CD14-positive monocyte (primary cell): ENCODE measurements around the gene KCTD16. TPM values are rescaled to one million over a fixed set of nuclear protein-coding genes. Genes with fewer than 3 reads are reported as not detected.

Source experiments
- DNase-seq, 3 donors: peaks; one replicate each; pipeline ENCODE4 v3.0.0-alpha.2; 2011 to 2022
- H2AFZ ChIP-seq: 2 replicates; pipeline ENCODE4 v1.6.0; 2012; ENCODE audit warnings: mild to moderate bottlenecking, low read depth, low read length, inconsistent platforms; ENCODE audit not compliant: insufficient read depth, poor library complexity, severe bottlenecking
- H3K27ac ChIP-seq, 2 donors: 1 replicate in 1 of 2; 2 replicates in 1 of 2; pipeline ENCODE4 v1.5.1; 2012 to 2013; ENCODE audit warnings: low read length in 2 of 2, control low read depth in 1 of 2, inconsistent platforms in 1 of 2, low read depth in 1 of 2, mild to moderate bottlenecking in 1 of 2
- H3K27me3 ChIP-seq, 2 donors: one replicate each; pipeline versions ENCODE4 v1.6.0 to v1.6.1; 2011 to 2013; ENCODE audit warnings: low read length in 2 of 2; ENCODE audit not compliant: control insufficient read depth in 2 of 2, insufficient read depth in 2 of 2
- H3K36me3 ChIP-seq, 2 donors: replicated peaks in 1 of 2; 1 replicate in 1 of 2; 2 replicates in 1 of 2; pipeline versions ENCODE4 v1.5.1 to v1.6.1; 2012 to 2013; ENCODE audit warnings: low read length in 2 of 2, control low read depth in 1 of 2, inconsistent platforms in 1 of 2, mild to moderate bottlenecking in 1 of 2; ENCODE audit not compliant: insufficient read depth in 2 of 2, control insufficient read depth in 1 of 2
- H3K4me1 ChIP-seq, 2 donors: 1 replicate in 1 of 2; 2 replicates in 1 of 2; pipeline versions ENCODE4 v1.5.1 to v1.6.1; 2012 to 2013; ENCODE audit warnings: low read length in 2 of 2, control low read depth in 1 of 2, inconsistent platforms in 1 of 2, mild to moderate bottlenecking in 1 of 2, moderate library complexity in 1 of 2; ENCODE audit not compliant: insufficient read depth in 2 of 2, control insufficient read depth in 1 of 2
- H3K4me2 ChIP-seq: replicated peaks from 2 replicates; pipeline ENCODE3; 2012; ENCODE audit warnings: low read length, moderate library complexity, mild to moderate bottlenecking; ENCODE audit not compliant: poor library complexity, severe bottlenecking; ENCODE audit errors: extremely low read depth
- H3K4me3 ChIP-seq, 3 experiments: fragments of 200-600 bp in 1 of 3; sonication (generic) in 1 of 3; replicated peaks in 1 of 3; 1 replicate in 2 of 3; 2 replicates in 1 of 3; pipeline ENCODE4 v1.5.1; 2011 to 2013; ENCODE audit warnings: low read length in 3 of 3, mild to moderate bottlenecking in 3 of 3, control low read depth in 2 of 3, low read depth in 2 of 3, inconsistent platforms in 1 of 3, moderate library complexity in 1 of 3
- H3K79me2 ChIP-seq: 2 replicates; pipeline ENCODE4 v1.6.0; 2012; ENCODE audit warnings: mild to moderate bottlenecking, control low read depth, inconsistent platforms, low read length, moderate library complexity; ENCODE audit not compliant: insufficient read depth
- H3K9ac ChIP-seq: 2 replicates; pipeline ENCODE4 v1.6.0; 2017; ENCODE audit warnings: low read length, mild to moderate bottlenecking; ENCODE audit not compliant: insufficient read depth, poor library complexity, severe bottlenecking
- H3K9me3 ChIP-seq, 2 donors: replicated peaks in 1 of 2; 1 replicate in 1 of 2; 2 replicates in 1 of 2; pipeline versions ENCODE4 v1.5.1 to v1.6.1; 2012 to 2013; ENCODE audit warnings: low read length in 2 of 2, control low read depth in 1 of 2; ENCODE audit not compliant: control insufficient read depth in 1 of 2, insufficient read depth in 1 of 2
- H4K20me1 ChIP-seq: 2 replicates; pipeline ENCODE4 v1.6.0; 2012; ENCODE audit warnings: mild to moderate bottlenecking, low read length, control low read depth, moderate library complexity; ENCODE audit not compliant: insufficient read depth
- H3K27ac Mint-ChIP-seq, 7 donors: one replicate each; pipeline ENCODE4 v1.8.0; 2020; ENCODE audit warnings: mild to moderate bottlenecking in 7 of 7, mixed read lengths in 7 of 7, moderate library complexity in 6 of 7, inconsistent platforms in 2 of 7
- H3K27me3 Mint-ChIP-seq, 3 donors: one replicate each; pipeline ENCODE4 v1.8.0; 2021 to 2022; ENCODE audit warnings: low read depth in 3 of 3, mild to moderate bottlenecking in 3 of 3, mixed read lengths in 3 of 3, moderate library complexity in 3 of 3, inconsistent platforms in 1 of 3
- H3K36me3 Mint-ChIP-seq, 2 donors: one replicate each; pipeline ENCODE4 v1.8.0; 2020; ENCODE audit warnings: mixed read lengths in 2 of 2, inconsistent platforms in 1 of 2, mild to moderate bottlenecking in 1 of 2
- H3K4me1 Mint-ChIP-seq: one replicate; pipeline ENCODE4 v1.8.0; 2020; ENCODE audit warnings: mild to moderate bottlenecking, mixed read lengths
- H3K4me3 Mint-ChIP-seq, 2 donors: one replicate each; pipeline ENCODE4 v1.8.0; 2020; ENCODE audit warnings: mild to moderate bottlenecking in 2 of 2, mixed read lengths in 2 of 2, moderate library complexity in 1 of 2
- H3K9me3 Mint-ChIP-seq, 7 donors: one replicate each; pipeline ENCODE4 v1.8.0; 2020 to 2022; ENCODE audit warnings: mixed read lengths in 7 of 7, mild to moderate bottlenecking in 6 of 7, moderate library complexity in 6 of 7, inconsistent platforms in 2 of 7
- WGBS: methylation state at CpG from one replicate; pipeline ENCODE4 v1.1.5; 2013; ENCODE audit warnings: missing lambda C conversion rate; ENCODE audit not compliant: insufficient coverage; 5-methylcytosine and 5-hydroxymethylcytosine counted together
- intact Hi-C, 2 donors: fragments of 100-400 bp; cut with micrococcal nuclease; formaldehyde crosslinking; loops; one replicate each; pipeline versions ENCODE4 v1.15.0 to v1.15.1; 2023
- polyA plus RNA-seq, 3 donors: library from polyadenylated mRNA; depleted of rRNA in 1 of 3; unstranded in 2 of 3; stranded (reverse) in 1 of 3; fragments of 300-500 nt in 2 of 3; fragments of >200 nt in 1 of 3; fragmentation: Illumina TruSeq in 2 of 3; gene quantifications; 1 replicate in 2 of 3; 2 replicates in 1 of 3; pipeline ENCODE4 v1.2.3, GENCODE V29; 2012 to 2021
- TF ChIP-seq, protein P1 (sequence below): fragments of 200-600 bp; IDR thresholded peaks from one replicate; pipeline ENCODE4 v1.8.0; 2022; ENCODE audit warnings: antibody characterized with exemption, mild to moderate bottlenecking

The KCTD16 gene
- polyA plus RNA-seq, 3 donors, result not detected

DNA sequence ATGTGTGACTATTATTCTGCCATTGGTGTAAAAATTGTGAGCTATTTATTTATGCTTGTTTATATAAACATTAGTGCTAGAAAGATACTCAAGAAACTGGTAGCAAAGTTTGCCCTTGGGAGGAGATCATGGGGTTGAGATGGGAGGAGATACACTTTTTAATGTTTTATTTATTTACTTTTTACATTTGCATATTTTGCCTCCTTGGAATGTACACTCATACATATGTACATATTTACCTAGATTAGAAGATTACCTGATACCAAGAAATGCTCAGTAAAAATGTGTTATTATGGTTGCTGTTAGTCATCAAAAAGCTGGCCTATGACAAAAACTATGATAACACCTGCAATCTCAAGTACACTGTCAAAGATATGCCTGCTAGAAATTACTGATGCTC lies 195.2 kb downstream of the KCTD16 start:
- H3K27ac Mint-ChIP-seq, result no peak overlapping the region
- no peaks in the 10 kb centered on the region for H3K27me3 ChIP-seq
- H4K20me1 ChIP-seq, result no peaks in the 10 kb centered on the region
- no peak overlapping the region for H3K27ac ChIP-seq
- intact Hi-C loops, result no loop called here
- no peak for DNase-seq
- no peak overlapping the region for H2AFZ ChIP-seq
- no peaks in the 10 kb centered on the region for H3K36me3 ChIP-seq
- H3K36me3 Mint-ChIP-seq, result no peaks in the 10 kb centered on the region
- TF ChIP-seq, protein P1, sequence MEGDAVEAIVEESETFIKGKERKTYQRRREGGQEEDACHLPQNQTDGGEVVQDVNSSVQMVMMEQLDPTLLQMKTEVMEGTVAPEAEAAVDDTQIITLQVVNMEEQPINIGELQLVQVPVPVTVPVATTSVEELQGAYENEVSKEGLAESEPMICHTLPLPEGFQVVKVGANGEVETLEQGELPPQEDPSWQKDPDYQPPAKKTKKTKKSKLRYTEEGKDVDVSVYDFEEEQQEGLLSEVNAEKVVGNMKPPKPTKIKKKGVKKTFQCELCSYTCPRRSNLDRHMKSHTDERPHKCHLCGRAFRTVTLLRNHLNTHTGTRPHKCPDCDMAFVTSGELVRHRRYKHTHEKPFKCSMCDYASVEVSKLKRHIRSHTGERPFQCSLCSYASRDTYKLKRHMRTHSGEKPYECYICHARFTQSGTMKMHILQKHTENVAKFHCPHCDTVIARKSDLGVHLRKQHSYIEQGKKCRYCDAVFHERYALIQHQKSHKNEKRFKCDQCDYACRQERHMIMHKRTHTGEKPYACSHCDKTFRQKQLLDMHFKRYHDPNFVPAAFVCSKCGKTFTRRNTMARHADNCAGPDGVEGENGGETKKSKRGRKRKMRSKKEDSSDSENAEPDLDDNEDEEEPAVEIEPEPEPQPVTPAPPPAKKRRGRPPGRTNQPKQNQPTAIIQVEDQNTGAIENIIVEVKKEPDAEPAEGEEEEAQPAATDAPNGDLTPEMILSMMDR, result no peak
- H3K79me2 ChIP-seq, result no peaks in the 10 kb centered on the region
- no peak overlapping the region for H3K9ac ChIP-seq
- H3K4me2 ChIP-seq, result no peak overlapping the region
- H3K9me3 Mint-ChIP-seq, result peaks cover 0 to 6% (median 2%) of the 10 kb centered on the region in 7 donors
- no peaks in the 10 kb centered on the region for H3K4me1 Mint-ChIP-seq
- peaks cover 0 to 2% (median 0%) of the 10 kb centered on the region in 3 donors for H3K27me3 Mint-ChIP-seq
- H3K9me3 ChIP-seq, result no peaks in the 10 kb centered on the region
- H3K4me1 ChIP-seq, result no peaks in the 10 kb centered on the region
- no peak overlapping the region for H3K4me3 Mint-ChIP-seq
- H3K4me3 ChIP-seq, result no peak overlapping the region

DNA sequence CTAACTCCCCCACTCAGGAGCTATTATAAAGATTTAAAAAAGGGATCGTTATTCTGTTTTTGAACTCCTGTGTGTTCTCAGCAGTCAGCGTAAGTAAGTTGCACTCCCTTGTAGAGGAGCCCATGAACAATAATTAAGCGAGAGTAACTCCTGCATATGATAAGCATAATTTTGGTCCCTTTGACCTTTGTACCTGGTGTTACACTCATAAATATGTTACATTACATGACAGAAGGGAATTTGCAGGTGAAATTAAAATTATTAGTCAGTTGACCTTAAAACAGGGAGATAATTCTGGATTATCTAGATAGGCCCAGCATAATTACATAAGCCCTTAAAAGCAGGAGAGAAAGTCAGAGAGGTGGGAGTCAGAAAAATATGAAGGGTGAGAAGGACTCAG lies 197.3 kb downstream of the KCTD16 start:
- H3K79me2 ChIP-seq, result no peaks in the 10 kb centered on the region
- no peak overlapping the region for H3K4me3 Mint-ChIP-seq
- H3K4me3 ChIP-seq, result no peak overlapping the region

More for the DNA sequence above, 197.3 kb downstream of the KCTD16 start:
- Histone ChIP-seq H3K4me2 (no peak overlapping the region), H3K9me3 (no peaks in the 10 kb centered on the region), H3K9ac (no peak overlapping the region), H2AFZ (no peak overlapping the region), H3K36me3 (no peaks in the 10 kb centered on the region), H3K27me3 (no peaks in the 10 kb centered on the region), H3K27ac (no peak overlapping the region), H4K20me1 (no peaks in the 10 kb centered on the region), H3K4me1 (no peaks in the 10 kb centered on the region)
- intact Hi-C loops, result no loop called here
- no peak for DNase-seq
- no CpG with 5 or more reads among the region's 3 CpGs for WGBS
- peaks cover 0 to 6% (median 2%) of the 10 kb centered on the region in 7 donors for H3K9me3 Mint-ChIP-seq
- peaks cover 0 to 2% (median 0%) of the 10 kb centered on the region in 3 donors for H3K27me3 Mint-ChIP-seq
- no peaks in the 10 kb centered on the region for H3K36me3 Mint-ChIP-seq
- H3K27ac Mint-ChIP-seq, result no peak overlapping the region
- no peaks in the 10 kb centered on the region for H3K4me1 Mint-ChIP-seq
- TF ChIP-seq, protein P1, result no peak
